GM12878 (cell line): ENCODE data around the gene RDH16. TPM values are rescaled to one million over a fixed set of nuclear protein-coding genes. Genes with fewer than 3 reads are reported as not detected.

Source experiments
- ATF3 ChIP-seq: IDR thresholded peaks from 2 replicates; pipeline ENCODE4 v1.6.1; 2011; ENCODE audit warnings: low read depth, mild to moderate bottlenecking, low read length, moderate library complexity, borderline replicate concordance; ENCODE audit errors: extremely low read depth
- ATF7 ChIP-seq: fragments of 450-650 bp; IDR thresholded peaks from 2 replicates; pipeline ENCODE4 v1.6.1; 2016; ENCODE audit warnings: low read depth, mild to moderate bottlenecking
- BHLHE40 ChIP-seq, 2 experiments: fragments of 450-650 bp in 1 of 2; IDR thresholded peaks; 2 replicates each; pipeline ENCODE4 v1.6.1; 2011 to 2017; ENCODE audit warnings: low read depth in 2 of 2, borderline replicate concordance in 1 of 2, improper control_type of control experiment in 1 of 2, low read length in 1 of 2, mild to moderate bottlenecking in 1 of 2
- CREB1 ChIP-seq: IDR thresholded peaks from 2 replicates; pipeline ENCODE4 v1.6.1; 2012; ENCODE audit warnings: low read depth, mild to moderate bottlenecking, inconsistent platforms
- DPF2 ChIP-seq: fragments of 450-650 bp; IDR thresholded peaks from 2 replicates; pipeline ENCODE4 v1.6.1; 2017; ENCODE audit warnings: mild to moderate bottlenecking
- EED ChIP-seq: sonication (generic); IDR thresholded peaks from 2 replicates; pipeline ENCODE4 v1.6.1; 2016; ENCODE audit warnings: antibody characterized with exemption, low read depth
- EGR1 ChIP-seq, 2 experiments: IDR thresholded peaks; 1 replicate in 1 of 2; 2 replicates in 1 of 2; pipeline ENCODE4 v1.6.1; 2011 to 2012; ENCODE audit warnings: low read depth in 2 of 2, low read length in 2 of 2, borderline replicate concordance in 1 of 2, mild to moderate bottlenecking in 1 of 2, moderate library complexity in 1 of 2
- EP300 ChIP-seq, 2 experiments: fragments of 150-350 bp in 1 of 2; IDR thresholded peaks; 2 replicates each; pipeline ENCODE4 v1.6.1; 2011 to 2012; ENCODE audit warnings: low read depth in 2 of 2, low read length in 2 of 2, borderline replicate concordance in 1 of 2, improper control_type of control experiment in 1 of 2, inconsistent platforms in 1 of 2; ENCODE audit not compliant: control insufficient read depth in 1 of 2
- FOS ChIP-seq: IDR thresholded peaks from 3 replicates; pipeline ENCODE4 v1.6.1; 2011; ENCODE audit warnings: borderline replicate concordance; ENCODE audit not compliant: insufficient read length; ENCODE audit errors: extremely low read depth
- IKZF1 ChIP-seq: fragments of 450-650 bp; conservative IDR thresholded peaks from 2 replicates; pipeline ENCODE4 v1.6.1; 2017; ENCODE audit warnings: antibody characterized with exemption, mild to moderate bottlenecking
- JUND ChIP-seq: IDR thresholded peaks from 2 replicates; pipeline ENCODE4 v1.6.1; 2012; ENCODE audit warnings: low read depth, mild to moderate bottlenecking, low read length, improper control_type of control experiment, moderate library complexity
- NBN ChIP-seq: fragments of 450-650 bp; IDR thresholded peaks from 2 replicates; pipeline ENCODE4 v1.6.1; 2016
- NR2C1 ChIP-seq: fragments of 450-650 bp; IDR thresholded peaks from 2 replicates; pipeline ENCODE4 v1.6.1; 2017; ENCODE audit warnings: antibody characterized with exemption, mild to moderate bottlenecking, moderate library complexity
- PAX5 ChIP-seq: IDR thresholded peaks from 2 replicates; pipeline ENCODE4 v1.6.1; 2011; ENCODE audit warnings: low read depth, low read length, borderline replicate concordance
- PKNOX1 ChIP-seq: fragments of 450-650 bp; IDR thresholded peaks from 2 replicates; pipeline ENCODE4 v1.6.1; 2016; ENCODE audit warnings: mild to moderate bottlenecking
- ZNF207 ChIP-seq: fragments of 450-650 bp; IDR thresholded peaks from 2 replicates; pipeline ENCODE4 v1.6.1; 2014; ENCODE audit warnings: antibody characterized with exemption, mild to moderate bottlenecking, borderline replicate concordance
- ZNF274 ChIP-seq: IDR thresholded peaks from one replicate; pipeline ENCODE4 v1.8.0; 2011; ENCODE audit not compliant: insufficient read length, insufficient read depth
- ZNF384 ChIP-seq: IDR thresholded peaks from 2 replicates; pipeline ENCODE4 v1.6.1; 2012; ENCODE audit warnings: low read depth, mild to moderate bottlenecking, low read length, improper control_type of control experiment, borderline replicate concordance
- polyA plus RNA-seq, 11 experiments: library from polyadenylated mRNA; depleted of rRNA in 4 of 11; unstranded in 6 of 11; stranded (reverse) in 5 of 11; fragments of >200 nt; fragmentation: Nextera tagmentation in 4 of 11; fragmentation: Illumina TruSeq in 1 of 11; extraction: Ambion mirVana in 4 of 11; extraction: Trizol in 1 of 11; gene quantifications; 1 replicate in 1 of 11; 2 replicates in 10 of 11; pipeline versions ENCODE4 v1.2.1 to v1.2.3, GENCODE V29; 2011 to 2016; ENCODE audit warnings: inconsistent platforms in 2 of 11, missing spikeins in 2 of 11, low read depth in 1 of 11
- total RNA-seq, 4 experiments: library from RNA; depleted of rRNA in 3 of 4; stranded (reverse); fragments of >200 nt in 3 of 4; fragmentation: Illumina TruSeq in 1 of 4; extraction: Trizol in 1 of 4; gene quantifications; 2 replicates each; pipeline versions ENCODE4 v1.2.1 to v1.2.3, GENCODE V29; 2013 to 2021
- TF ChIP-seq, protein P1 (sequence below): fragments of 450-650 bp; formaldehyde crosslinking; IDR thresholded peaks from 2 replicates; pipeline ENCODE4 v1.4.0; 2022; ENCODE audit warnings: mild to moderate bottlenecking, moderate library complexity
- TF ChIP-seq, protein P2 (sequence below): fragments of 450-650 bp; IDR thresholded peaks from 2 replicates; pipeline ENCODE4 v1.6.1; 2016; ENCODE audit warnings: mild to moderate bottlenecking
- TF ChIP-seq, protein P3 (sequence below): IDR thresholded peaks from 2 replicates; pipeline ENCODE4 v1.6.1; 2012; ENCODE audit warnings: low read length, inconsistent platforms

RDH16 gene
- total and polyA plus RNA-seq, 10 of the 15 experiments (the other 5 are each of a cell fraction or from before 2014, with no cell fraction given), result 0.04 to 0.31 (median 0.06) TPM

- peak in 1 of 2 experiments; percentile 59; a peak in 2 of 4 replicates for TF ChIP-seq EP300 (IDR thresholded peaks at IDR 0.05; ENCODE audit: borderline replicate concordance in 1 of 2, control insufficient read depth in 1 of 2, low read depth in 2 of 2, low read length in 2 of 2)
- no peak for TF ChIP-seq ZNF384
- TF ChIP-seq, protein P1, sequence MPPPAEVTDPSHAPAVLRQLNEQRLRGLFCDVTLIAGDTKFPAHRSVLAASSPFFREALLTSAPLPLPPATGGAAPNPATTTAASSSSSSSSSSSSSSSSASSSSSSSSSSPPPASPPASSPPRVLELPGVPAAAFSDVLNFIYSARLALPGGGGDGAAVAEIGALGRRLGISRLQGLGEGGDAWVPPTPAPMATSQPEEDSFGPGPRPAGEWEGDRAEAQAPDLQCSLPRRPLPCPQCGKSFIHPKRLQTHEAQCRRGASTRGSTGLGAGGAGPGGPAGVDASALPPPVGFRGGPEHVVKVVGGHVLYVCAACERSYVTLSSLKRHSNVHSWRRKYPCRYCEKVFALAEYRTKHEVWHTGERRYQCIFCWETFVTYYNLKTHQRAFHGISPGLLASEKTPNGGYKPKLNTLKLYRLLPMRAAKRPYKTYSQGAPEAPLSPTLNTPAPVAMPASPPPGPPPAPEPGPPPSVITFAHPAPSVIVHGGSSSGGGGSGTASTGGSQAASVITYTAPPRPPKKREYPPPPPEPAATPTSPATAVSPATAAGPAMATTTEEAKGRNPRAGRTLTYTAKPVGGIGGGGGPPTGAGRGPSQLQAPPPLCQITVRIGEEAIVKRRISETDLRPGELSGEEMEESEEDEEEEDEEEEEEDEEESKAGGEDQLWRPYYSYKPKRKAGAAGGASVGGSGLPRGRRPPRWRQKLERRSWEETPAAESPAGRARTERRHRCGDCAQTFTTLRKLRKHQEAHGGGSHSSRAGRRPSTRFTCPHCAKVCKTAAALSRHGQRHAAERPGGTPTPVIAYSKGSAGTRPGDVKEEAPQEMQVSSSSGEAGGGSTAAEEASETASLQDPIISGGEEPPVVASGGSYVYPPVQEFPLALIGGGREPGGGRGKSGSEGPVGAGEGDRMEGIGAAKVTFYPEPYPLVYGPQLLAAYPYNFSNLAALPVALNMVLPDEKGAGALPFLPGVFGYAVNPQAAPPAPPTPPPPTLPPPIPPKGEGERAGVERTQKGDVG (CRISPR knock-in tag), result no peak
- peak; percentile 81 for TF ChIP-seq DPF2
- TF ChIP-seq, protein P2, sequence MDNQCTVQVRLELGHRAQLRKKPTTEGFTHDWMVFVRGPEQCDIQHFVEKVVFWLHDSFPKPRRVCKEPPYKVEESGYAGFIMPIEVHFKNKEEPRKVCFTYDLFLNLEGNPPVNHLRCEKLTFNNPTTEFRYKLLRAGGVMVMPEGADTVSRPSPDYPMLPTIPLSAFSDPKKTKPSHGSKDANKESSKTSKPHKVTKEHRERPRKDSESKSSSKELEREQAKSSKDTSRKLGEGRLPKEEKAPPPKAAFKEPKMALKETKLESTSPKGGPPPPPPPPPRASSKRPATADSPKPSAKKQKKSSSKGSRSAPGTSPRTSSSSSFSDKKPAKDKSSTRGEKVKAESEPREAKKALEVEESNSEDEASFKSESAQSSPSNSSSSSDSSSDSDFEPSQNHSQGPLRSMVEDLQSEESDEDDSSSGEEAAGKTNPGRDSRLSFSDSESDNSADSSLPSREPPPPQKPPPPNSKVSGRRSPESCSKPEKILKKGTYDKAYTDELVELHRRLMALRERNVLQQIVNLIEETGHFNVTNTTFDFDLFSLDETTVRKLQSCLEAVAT, result 0 out of 2 replicates have a peak, but pooled peaks have one; percentile 29
- no peak for TF ChIP-seq ZNF207
- peak; percentile 60; the same call in 1 of the 2 replicates for TF ChIP-seq PAX5
- TF ChIP-seq BHLHE40 (IDR thresholded peaks at IDR 0.05; ENCODE audit: borderline replicate concordance in 1 of 2, low read depth in 2 of 2, low read length in 1 of 2), result 0 out of 4 replicates have a peak, but pooled peaks of 1 of the 2 experiments have one; percentile 7
- 0 out of 3 replicates have a peak, but pooled peaks of 1 of the 2 experiments have one; percentile 27 for TF ChIP-seq EGR1 (IDR thresholded peaks at IDR 0.05; ENCODE audit: borderline replicate concordance in 1 of 2, low read depth in 2 of 2, low read length in 2 of 2)
- TF ChIP-seq JUND, result peak; percentile 69
- no peak for TF ChIP-seq ZNF274
- TF ChIP-seq ATF7, result peak; percentile 63; the same call in 1 of the 2 replicates
- peak; percentile 57; the same call in 1 of the 2 replicates for TF ChIP-seq NBN
- TF ChIP-seq CREB1, result peak; percentile 55; the same call in 1 of the 2 replicates
- TF ChIP-seq EED, result peak; percentile 92
- TF ChIP-seq IKZF1, result peak; percentile 93
- TF ChIP-seq FOS, result no peak
- no peak for TF ChIP-seq ATF3
- TF ChIP-seq NR2C1, result no peak
- TF ChIP-seq, protein P3, sequence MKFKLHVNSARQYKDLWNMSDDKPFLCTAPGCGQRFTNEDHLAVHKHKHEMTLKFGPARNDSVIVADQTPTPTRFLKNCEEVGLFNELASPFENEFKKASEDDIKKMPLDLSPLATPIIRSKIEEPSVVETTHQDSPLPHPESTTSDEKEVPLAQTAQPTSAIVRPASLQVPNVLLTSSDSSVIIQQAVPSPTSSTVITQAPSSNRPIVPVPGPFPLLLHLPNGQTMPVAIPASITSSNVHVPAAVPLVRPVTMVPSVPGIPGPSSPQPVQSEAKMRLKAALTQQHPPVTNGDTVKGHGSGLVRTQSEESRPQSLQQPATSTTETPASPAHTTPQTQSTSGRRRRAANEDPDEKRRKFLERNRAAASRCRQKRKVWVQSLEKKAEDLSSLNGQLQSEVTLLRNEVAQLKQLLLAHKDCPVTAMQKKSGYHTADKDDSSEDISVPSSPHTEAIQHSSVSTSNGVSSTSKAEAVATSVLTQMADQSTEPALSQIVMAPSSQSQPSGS, result peak; percentile 57; the same call in 1 of the 2 replicates
- peak; percentile 17; the same call in 1 of the 2 replicates for TF ChIP-seq PKNOX1
These were observed 41.6 kb upstream of the RDH16 start (continued) for GRCh38 chr12:56998981-56999380.
